ENCODE results near the gene ATP13A1.
A peak's percentile ranks its signal among the peaks of the same experiment; 100 is the strongest.

ATP13A1 gene

DNA sequence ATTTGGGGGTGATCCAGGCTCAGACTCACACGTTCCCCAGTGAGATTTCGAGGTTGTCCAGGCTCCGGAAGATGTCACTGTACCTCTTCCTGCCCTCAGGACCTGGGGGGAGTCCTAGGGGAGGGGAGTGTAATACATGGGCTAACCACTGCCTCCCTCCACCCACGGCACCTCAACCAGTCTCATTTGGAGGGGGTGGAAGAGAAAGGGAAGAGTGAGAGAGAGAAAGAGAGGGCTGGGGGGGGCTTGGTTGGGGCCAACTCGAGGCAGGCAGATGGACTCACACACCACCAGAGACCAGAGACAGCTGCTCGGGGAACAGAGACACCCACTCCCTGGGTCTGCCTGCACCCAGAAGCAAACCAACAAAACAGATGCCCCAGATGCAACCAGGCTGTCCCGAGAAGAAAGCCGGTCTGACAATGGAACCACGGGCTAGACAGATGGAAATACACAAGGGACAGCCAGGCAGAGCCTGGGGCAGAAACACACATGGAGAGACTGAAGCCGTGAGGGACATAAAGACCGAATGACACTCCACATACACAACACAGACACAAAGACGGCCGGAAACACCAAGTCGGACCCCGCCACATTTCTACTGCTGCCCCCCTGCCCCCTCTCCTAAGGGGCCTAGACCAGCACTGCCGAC, 20.8 kb downstream of the ATP13A1 start:
- DNase-seq = no peak

DNA sequence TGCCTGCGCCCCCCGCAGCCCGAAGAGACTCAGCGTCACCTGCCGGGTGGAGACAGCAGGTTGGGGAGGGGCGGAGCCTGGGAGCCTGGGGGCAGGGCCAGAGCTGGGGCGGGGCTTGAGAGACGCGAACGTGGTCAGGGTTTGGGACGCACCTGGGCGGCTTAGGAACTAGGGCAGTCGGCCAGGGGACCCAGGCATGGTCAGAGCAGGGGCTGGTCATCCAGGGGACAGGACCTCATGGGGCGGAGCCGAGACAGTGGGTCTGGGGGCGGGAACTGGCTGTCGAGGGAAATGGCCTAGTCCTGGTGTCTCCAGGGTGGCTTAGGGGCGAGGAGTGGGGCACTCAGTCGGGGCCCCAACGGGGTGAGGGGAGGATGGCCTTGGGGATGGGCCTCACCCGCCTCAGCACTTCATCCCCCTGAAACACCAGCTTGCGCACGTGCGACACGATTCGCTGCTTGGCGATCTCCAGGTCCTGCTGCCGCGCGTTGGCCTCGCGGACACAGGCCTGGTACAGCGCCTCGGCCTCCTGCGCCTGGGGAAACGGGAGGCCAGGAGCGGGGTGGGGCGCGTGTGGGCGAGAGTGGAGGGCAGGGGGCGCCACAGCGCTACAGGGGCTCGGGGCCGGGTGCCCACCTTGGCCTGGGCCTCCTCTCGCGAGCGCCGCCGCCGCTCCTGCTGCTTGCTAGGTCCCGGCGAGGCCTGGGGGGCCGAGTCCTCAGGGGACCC, 25.8 kb downstream of the ATP13A1 start:
- no peak for DNase-seq

DNA sequence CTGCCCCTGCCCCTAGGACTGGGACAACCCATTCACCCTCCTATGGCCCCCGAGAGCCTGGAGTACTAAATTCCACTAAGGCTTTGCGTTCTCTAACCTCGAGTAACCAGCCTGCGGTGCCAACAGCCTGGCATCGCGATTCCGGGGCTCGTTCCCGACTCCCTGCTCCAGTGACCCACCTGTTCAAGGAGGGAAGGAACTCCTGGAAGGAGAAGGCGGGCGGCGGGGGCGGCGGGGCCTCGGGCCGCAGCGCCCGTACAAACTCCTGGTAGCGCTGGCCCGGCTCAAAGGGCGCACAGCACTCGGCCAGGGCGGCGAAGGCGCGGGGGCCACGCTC, 26.3 kb downstream of the ATP13A1 start:
- DNase-seq = no peak

DNA sequence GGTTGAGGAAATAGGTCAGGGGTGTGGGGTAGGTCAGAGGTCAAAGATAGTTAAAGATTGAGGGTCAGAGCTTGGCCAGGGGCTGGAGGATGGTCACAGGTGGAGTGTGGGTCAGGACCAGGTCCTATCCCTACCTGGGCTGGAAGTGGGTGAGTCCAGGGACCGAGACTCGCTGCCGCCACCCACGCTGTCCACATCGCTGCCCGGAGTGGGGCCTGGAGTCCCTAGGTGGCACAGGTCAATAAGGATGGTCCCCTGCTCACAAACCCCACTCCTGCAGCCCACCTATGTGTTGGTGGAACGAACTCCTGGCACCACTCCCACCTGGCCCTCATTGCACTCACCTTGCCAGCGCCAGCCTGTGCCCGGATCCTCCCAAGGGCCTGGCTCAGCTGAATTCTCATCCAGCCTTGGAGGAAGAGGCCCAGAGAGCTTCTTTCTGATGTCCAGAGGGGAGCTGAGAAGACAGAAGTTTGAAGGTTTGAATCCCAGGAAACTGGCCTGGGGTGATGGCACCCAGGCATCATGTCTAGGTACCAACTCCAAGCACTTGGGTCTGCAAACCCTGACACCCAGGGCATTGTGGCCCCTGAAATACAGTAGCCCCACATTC, 26.8 kb downstream of the ATP13A1 start:
- no peak for DNase-seq

- no peak for DNase-seq
Observed at GRCh38 chr19:19635313-19635702, 28.2 kb downstream of the ATP13A1 start.

GRCh38 chr19:19634516-19635312, 28.8 kb downstream of the ATP13A1 start:
- DNase-seq = no peak

DNA sequence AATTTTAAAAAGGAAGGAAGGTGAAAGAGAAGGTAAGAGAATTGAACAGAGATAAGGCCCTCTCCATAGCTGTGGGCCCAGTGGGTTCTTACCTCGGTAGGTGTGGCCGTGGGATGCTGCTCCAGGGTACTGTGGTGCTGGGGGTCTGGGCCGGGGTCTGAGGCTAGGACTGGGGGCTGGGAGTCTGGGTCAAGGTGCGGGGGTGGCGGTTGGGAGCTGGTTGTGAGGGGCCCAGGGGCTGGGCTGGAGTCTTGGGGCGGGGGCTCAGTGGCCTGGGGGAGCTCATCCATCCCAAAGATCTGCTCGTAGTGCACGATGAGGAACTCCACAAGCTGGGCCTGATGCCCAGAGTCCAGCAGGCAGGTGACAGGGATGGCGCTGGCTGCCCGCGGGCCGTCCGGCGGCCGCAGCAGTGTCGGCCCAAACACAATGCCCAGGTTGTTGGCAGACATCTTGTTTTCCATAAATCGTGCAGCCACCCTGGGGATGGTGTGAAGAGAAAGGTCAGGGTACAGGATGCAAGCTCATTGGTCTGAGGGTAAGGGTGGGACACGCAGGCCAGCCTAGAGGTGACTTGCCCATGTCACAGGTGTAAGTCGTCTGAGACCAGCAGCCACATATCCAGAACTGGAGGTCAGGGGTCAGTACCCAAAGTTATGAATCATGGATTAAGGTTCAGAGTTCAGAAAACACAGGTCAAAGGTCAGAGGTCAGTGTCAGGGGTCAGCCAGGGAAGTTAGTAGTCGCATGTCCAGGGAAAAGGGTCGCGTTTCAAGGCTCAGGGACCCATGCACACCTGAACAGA, 29.6 kb downstream of the ATP13A1 start:
- no peak for DNase-seq

GRCh38 chr19:19632661-19633060, 30.8 kb downstream of the ATP13A1 start:
- DNase-seq = no peak

- DNase-seq = no peak
Observed at GRCh38 chr19:19631346-19631745, 32.1 kb downstream of the ATP13A1 start.

DNA sequence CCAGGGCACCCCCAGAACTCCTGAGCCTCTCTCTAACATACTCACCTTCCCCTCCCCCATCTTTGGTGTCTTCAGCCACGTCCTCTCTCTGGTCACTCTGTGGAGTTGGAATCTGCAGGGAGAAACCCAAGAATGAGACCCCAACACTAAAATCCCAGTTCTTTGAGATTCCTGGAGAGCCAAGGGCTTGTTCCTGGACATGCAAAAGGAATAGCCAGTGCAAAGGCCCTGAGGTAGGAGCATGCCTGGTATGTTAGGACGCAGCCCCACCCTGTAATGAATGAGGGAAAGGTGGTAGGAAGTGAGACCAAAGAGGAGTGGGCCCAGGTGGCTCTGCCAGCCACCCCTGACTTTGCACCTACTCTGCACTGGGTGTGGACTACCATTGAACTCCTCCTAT, 33.0 kb downstream of the ATP13A1 start:
- no peak for DNase-seq

DNA sequence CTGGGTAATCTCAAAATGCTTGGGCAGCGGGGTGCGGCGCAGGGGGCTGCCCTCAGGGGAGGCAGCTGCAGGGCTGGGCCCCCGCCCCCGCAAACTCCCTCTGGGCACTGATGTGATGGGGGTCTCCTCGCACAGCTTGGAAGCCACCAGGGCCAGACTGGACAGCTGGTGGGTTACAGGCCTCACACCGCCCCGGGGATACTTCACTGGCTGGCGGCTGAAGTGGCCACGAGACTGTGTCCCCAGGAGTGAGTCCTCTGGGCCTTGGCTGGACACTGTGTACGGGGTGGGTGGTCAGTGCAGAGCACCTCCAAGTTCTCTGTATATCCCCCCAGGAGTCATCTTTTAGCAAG, 33.4 kb downstream of the ATP13A1 start:
- DNase-seq = no peak

- DNase-seq = no peak
Observed at GRCh38 chr19:19628501-19629134, 34.9 kb downstream of the ATP13A1 start.

- peak; percentile 35 for DNase-seq
Observed at GRCh38 chr19:19627621-19628500, 35.6 kb downstream of the ATP13A1 start, which contains the start of gene LPAR2. TSS of gene LPAR2 (minus strand) at chr19:19628220. CDS start at chr19:19627275, 945 bp downstream.

DNA sequence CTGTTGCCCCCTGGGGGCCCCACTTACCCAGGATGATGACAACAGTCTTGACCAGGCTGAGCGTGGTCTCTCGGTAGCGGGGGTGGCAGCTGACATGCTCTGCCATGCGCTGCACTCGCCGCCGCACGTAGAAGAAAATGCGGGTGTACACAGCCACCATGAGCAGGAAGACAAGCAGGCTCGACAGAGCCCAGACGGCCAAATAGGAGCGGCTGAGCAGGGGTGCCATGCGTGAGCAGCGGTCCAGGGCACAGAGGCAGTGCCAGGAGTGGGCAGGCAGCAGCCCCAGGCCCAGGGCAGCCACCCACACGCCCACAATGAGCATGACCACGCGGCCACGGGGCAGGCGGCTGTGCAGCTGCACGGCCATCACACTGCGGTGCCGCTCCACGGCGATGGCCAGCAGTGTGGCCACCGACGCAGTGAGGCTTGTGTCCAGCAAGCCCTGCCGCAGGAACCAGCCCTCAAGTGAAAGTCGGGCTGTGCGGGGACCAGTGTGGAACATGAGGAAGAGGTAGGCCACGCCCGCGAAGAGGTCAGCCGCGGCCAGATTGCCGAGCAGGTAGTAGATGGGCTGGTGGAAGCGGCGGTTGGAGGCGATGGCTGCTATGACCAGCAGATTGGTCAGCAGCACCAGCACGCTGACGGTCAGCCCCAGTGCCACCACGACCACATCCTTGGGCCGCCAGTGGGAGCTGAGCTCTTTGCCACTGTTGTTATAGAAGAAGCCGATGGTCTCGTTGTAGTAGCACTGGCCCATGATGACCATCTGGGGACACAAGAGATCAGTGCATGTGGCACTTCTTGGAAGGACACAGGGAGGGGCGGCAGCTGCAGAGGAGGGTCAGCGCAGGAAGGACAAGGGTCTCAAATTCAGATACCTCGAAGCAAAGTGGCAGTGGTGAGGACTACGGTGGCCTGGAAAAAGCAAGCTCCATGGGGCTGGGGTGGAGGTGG, 36.7 kb downstream of the ATP13A1 start:
- DNase-seq = no peak

- no peak for DNase-seq
Observed at GRCh38 chr19:19624032-19624570, 39.4 kb downstream of the ATP13A1 start.

GRCh38 chr19:19623383-19623782, 40.1 kb downstream of the ATP13A1 start:
- no peak for DNase-seq

GRCh38 chr19:19619849-19620210, 43.6 kb downstream of the ATP13A1 start:
- no peak for DNase-seq

DNA sequence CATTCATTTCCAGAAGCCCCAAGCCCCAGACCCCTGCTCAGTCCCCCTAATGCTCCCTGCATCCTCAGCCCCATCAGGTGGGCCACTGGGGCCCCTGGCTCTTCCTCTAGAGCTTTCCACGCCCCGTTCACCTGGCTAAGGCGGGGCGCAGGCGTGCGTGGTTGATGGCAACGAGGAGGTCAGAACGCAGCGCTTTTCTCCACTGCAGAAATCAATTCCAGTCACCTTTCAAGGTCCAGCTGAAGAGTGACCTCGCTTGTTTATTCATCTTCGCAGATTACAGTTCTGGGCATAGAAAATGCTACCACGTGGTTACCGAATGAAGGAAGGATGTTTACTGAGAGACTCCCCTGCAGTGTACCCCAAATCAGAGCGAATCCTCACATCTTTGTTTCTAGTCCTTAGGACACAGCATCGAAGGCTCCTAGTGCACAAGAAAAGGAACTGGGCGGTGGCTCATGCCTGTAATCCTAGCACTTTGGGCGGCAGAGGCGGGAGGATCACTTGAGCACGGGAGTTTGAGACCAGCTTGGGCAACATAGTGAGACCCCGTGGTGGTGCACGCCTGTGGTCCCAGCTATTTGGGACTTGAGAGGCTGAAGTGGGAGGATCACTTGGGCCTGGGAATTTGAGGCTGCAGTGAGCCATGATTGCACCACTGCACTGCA, 44.2 kb downstream of the ATP13A1 start:
- no peak for DNase-seq

Measured in NCI-H2029 (cell line).